ENCODE results near the gene MAP4K4.

- TF ChIP-seq CTCF (IDR thresholded peaks at IDR 0.05; ENCODE audit: low read depth, low read length) (no peak), EZH2phosphoT487 (IDR thresholded peaks at IDR 0.05; ENCODE audit: low read depth) (no peak)
Observed at GRCh38 chr2:101688261-101688660, 9.2 kb upstream of the MAP4K4 start.
